HG02973 (cell line): Measurements from ENCODE around the gene PSMA4.
"Not testable (repeated sequence)": the region's sequence is repeated elsewhere in the genome, so short reads cannot be mapped to it uniquely, and the experiment has no call there.

Source experiments
- ATAC-seq: cut with Tn5 transposase; IDR thresholded peaks from one replicate; pipeline ENCODE4 v1.9.1; 2021; ENCODE audit warnings: moderate library complexity; ENCODE audit not compliant: unreplicated experiment

PSMA4 gene

DNA sequence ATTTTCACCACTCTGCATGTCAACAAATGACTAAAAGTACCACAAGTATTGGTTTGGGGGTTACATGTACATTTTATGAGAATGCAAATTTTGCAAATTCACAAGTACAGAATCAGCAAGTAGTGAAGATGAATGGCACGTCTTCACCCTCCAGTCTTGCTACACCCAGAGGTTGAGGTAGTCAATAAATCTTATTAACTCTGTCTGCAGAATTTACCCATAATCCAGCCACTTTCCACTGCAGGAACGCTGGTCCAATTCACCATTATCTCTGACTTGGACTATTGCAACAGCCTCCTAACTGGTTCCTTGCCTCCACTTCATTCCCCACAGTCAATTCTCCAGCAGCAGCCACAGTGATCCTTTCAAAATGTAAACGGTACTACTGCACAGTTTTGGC lies 10.6 kb downstream of the PSMA4 start:
- no peak for ATAC-seq

DNA sequence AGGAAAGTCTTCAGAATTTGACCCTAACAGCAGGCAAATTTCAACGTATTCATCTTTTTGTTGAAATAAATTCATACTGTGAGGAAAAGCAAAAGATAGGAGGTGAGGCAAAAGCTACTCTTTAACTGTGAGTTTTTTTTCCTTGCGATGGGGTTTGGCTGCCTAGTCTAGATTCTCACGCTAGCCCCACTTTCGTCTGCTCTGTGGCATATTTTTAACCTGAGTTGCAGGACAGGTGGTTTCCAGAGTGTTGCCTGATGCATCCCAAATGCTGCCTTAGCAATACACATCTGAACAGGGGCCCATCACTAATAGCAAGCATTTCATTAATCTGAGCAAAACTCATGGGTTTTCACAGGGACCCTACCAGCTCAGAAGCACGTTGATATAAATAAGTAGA lies 11.7 kb downstream of the PSMA4 start:
- no peak for ATAC-seq

DNA sequence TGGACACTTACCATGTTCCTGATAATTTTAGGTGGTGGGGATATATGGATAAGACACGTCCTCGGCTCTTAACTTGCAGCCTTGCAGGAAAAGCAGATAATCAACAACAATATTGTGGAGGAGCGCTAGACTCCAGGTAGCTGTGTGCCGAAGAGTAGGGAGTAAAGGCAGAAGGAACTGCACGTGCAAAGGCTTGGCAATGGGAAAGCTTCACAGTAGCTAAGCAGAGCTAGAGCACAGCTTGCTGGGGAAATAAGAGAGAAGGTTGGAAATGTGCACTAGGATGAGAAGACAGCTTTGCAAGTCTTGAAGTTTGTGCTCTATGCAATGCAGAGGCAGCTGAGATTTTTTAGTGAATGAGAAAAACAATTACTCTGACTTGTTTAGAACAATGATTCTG lies 12.4 kb downstream of the PSMA4 start:
- no peak for ATAC-seq

DNA sequence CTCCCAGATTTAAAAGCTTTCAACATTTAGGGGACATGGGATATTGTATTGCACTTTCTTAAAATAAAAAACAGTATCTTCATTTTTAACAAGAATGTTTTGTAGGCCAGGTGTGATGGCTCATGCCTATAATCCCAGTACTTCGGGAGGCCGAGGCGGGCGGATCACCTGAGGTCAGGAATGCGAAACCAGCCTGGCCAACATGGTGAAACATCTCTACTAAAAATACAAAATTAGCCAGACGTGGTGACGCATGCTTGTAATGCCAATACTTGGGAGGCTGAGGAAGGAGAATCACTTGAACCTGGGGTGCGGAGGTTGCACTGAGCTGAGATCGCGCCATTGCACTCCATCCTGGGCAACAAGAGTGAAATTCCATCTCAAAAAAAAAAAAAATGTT lies 20.0 kb downstream of the PSMA4 start:
- ATAC-seq = not testable (repeated sequence)

DNA sequence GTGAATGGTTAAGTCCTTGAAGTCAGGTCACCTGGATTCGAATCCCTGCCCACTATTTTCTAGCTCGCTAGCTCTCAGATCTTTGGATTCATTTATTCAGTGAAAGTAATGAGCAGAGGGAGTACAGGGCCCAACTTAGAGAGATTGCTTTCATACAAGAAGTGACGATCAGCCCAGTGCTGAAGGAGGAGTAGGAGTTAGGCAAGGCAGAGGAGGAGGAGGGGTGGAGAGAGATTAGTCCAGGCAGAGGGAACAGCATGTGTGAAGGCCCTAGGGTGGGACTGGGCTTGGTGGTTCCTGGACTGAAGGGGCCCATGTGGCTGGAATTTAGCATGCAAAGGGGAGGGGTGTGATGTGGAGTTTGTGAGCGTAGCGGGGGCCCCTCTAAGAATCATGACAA lies 21.2 kb downstream of the PSMA4 start:
- no peak for ATAC-seq

DNA sequence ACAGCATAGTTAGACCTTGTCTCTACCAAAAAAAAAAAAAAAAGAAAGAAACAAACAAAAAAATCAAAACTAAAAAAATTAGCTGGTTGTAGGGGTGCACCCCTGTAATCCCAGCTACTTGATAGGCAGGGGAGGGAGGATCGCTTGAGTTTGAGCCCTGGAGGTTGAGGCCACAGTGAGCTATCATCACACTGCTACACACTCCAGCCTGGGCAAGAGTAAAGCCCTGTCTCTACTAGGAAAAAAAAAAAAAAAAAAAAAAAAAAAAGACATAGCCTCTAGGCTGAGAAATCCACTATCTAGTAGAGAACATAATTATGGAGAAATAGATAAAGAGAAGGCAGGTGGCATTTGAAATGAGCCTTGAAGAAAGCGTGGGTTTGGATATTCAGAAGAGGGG lies 22.8 kb downstream of the PSMA4 start:
- ATAC-seq = no peak

DNA sequence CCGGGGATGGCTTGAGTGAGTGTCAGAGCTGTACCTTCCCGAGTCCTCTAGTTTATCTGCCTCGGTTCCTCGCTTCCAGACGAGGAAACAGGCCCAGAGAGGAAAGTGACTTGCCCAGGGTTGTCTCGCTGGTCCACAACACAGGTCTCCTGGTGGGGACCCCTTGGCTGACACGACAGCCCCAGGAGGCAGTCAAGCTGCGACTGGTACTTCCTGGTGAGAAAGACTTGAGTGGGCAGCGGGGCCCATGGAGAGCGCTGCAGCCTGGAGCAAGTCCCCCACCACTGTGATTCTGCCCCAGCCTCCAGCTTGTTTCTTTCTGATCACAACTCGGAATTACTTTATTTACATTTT lies 24.5 kb downstream of the PSMA4 start:
- ATAC-seq = peak; percentile 15

DNA sequence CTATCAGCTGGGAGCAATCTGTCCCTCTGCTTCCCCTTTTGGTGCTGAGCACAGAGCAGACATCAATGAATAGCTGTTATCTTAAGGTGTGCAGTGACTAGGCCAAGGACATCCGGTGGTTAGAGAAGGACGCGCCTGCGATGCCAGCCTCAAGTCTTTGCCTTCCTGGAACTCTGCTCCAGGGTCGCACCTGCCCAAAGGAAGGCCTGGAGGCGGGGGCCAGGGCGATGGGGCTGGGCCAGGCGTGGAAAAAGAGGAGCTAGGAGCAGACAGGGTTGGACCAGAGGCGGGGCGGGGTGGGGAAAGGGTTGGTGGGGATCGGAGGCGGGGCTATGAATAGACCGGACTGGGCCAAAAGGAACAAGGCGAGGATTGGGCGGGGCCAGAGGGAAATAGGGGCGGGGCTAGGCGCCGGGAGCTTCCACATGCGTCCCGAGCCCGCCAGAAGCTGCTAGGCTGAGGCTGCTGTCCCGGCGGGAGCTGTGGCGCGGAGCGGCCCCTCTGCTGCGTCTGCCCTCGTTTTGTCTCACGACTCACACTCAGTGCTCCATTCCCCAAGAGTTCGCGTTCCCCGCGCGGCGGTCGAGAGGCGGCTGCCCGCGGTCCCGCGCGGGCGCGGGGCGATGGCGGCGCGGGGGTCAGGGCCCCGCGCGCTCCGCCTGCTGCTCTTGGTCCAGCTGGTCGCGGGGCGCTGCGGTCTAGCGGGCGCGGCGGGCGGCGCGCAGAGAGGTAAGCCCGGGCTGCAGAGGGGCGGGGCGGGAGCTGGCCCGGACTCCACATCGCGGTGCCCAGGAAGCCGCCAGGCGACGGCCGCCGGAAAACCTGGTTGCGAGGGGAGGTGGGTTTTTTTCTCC lies 25.1 kb downstream of the PSMA4 start, which contains the start of gene CHRNA5:
Gene CHRNA5, plus strand, starts transcription at position 424 of the 854 bp plus-strand sequence. Its CDS starts 200 bp downstream, at position 624.
- peak; percentile 73 for ATAC-seq

DNA sequence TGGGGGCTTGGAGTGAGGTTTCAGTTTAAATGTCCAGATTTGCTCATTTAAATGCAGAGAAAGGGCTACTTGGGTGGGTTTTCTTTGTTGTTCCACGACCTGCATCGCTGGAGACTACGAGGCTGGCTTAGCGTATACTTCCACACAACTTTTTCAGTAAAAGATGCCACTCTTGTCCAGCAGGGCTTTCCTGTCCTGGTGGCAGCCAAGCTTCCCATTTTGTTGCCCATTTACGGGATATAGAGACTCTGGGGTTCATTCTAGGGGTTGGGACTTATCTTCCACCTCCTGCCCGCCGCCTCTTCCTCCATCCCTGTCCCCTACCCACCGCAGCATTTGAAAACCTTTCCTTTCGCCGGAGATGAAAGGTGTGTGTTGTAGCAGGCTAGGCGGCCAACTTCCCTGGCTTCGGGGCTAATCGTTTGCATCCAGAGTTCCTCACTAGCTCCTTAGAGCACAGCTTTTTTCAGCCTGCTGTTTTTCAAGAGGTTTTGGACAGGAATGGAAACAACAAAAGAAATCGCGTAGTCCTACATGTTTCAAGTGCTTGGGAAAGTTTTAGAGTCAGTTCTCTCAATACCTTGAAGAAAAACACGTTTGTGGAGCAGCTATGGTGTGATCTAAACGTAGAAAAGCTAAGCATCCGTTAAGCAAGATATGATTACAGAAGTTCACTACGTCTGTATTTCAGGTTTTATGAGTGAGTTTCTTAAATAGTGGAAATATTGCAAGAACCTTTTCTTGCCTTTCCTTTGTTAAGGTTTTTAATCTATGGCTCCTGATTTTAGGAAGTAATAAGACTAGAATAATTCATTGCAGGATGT lies 25.9 kb downstream of the PSMA4 start:
- ATAC-seq = no peak

DNA sequence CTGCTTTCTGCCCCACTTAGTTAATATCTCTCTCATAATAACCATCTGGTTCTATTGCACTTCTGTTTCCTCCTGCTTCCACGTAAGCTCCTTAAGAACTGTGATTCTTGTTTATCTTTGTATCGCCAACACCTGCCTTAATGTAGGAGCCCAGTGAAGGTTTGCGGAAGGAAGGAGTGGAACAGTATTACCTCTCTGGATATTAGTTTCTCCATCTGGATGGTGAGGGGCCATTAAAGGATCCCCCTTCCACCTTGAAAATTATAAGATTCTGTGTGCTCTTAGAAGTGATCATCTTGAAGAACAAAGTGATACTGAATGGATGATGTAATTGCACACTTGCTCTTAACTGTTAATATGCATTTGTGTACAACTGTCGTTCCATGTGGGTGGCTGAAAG lies 27.3 kb downstream of the PSMA4 start:
- ATAC-seq = no peak

DNA sequence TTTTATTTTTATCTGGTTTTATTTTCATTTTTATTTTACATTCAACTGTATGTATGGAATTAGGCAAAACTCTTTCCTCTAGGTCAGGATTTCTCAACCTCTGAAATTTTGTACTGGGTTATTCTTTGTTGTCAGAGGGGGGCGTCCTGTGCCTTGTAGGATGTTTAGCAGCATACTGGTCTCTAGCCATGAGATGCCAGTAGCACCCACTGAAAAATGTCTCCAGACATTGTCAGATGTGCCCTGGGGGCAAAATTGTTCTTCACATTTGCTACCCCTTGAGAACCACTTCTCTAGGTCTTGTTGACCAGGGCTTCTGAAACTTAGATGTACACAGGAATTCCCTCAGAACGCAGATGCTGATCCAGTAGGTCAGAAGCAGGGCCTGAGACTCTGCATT lies 30.5 kb downstream of the PSMA4 start:
- ATAC-seq = no peak

DNA sequence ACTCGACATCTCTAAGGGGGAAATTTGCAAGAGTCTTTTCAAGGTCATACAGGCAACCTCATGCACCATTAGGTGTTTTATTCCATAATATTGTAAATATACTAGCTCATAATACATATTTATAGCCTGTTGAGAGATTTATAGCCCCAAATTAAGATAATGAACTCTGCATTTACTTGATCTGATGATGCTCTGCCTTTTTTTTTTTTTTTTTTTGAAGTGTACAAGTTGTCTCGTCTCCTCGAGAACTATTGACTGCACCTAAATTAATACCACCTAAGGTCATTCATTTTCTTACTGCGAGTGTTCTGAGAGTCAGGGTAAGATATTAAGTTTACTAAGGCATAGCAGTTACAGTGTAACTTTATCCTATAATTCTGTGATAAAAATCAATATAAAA lies 31.1 kb downstream of the PSMA4 start:
- no peak for ATAC-seq

DNA sequence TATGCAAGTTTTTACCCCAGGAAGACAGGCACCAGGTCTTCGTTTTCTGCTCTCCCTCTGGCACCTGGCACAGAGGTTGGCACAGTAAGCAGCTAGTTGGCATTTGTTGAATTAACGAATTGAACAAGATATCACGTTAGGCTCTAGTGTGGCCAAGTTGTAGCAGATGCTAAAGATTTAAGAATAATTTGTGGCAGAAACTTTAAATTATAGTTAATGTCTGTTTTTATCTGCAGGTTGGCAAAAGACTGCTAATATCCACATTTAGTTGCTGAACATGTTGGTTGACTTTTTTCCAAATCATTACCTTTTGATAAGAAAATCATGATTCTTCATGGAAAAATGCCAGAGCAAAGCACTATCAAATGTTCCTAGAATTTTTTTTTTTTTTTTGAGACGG lies 33.2 kb downstream of the PSMA4 start:
- ATAC-seq = no peak

DNA sequence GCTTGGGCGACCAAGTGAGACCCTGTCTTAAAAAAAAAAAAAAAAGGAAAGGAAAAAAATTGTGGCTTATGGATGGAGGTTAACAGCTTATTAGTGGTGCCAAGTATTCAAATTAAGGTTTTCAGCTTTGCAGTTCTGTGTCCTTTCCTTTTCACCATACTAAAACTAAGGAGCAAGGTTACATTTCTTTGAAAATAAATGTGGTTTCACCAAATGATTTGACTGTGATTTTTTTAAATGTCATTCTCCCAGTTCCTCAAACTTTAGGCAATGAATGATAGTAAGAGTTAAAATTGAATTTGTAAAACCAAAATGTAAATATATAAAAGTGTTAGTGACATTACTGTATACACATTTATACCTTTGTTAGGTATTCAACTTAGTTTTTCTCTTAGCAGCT lies 34.7 kb downstream of the PSMA4 start:
- no peak for ATAC-seq

DNA sequence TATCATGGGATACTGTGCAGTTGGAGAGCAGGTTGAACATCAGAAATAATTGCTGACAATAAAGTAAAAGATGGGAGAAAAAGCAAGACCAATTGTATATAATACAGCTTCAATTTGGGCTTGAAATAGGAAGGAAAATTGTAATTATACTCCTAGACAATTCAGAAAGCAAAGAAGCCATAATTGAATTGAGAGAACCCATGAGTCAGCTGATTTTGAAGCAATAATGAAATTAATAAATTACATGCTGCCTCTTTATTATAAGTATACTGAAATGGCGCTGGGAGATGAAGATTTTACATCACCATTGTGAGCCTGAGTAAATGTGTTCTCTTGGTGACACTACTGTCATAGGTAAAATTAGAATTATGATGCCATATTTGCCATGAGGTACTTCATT lies 57.3 kb downstream of the PSMA4 start:
- ATAC-seq = no peak

DNA sequence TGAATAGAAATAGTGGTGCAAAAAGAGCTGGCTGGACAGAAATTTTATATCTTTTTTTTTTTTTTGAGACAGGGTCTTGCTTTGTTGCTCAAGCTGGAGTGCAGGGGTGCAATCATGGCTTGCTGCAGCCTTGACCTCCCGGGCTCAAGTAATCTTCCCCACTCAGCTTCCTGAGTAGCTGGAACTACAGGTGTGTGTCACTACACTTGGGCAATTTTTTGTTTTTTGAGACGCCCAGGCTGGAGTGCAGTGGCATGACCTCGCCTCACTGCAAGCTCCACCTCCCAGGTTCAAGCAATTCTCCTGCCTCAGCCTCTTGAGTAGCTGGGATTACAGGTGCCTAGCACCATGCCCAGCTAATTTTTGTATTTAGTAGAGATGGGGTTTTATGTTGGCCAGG lies 58.1 kb downstream of the PSMA4 start:
- ATAC-seq = no peak

DNA sequence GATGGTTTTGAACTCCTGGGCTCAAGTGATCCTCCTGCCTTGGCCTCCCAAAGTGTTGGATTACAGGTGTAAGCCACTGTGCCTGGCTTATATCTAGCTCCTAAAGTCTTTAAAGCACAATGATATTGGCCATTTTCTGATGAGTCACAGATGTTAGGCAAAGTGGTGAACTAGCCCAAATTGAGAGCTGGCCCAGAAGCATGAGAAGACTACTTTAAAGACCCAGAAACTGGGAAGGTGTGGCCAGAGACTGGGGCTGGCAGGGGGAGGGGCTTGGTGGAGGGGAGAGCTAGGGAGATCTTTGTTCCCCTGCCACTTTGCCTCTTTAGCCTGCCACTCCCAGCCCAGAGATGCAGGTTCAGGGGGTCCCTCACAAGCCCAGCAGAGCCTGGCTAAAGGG lies 58.9 kb downstream of the PSMA4 start:
- no peak for ATAC-seq
